ENCODE results near the gene FAP.

- TF ChIP-seq CTCF (IDR thresholded peaks at IDR 0.05): no peak
- no peak for TF ChIP-seq EZH2 (IDR thresholded peaks at IDR 0.05)
Observed at GRCh38 chr2:162196638-162197037, 46.6 kb downstream of the FAP start.

Data from neural progenitor cell (in vitro differentiated cells).